CD14-positive monocyte (primary cell): ENCODE results near the gene AQR. TPM values are rescaled to one million over a fixed set of nuclear protein-coding genes. Genes with fewer than 3 reads are reported as not detected.

Source experiments
- DNase-seq, 3 donors: peaks; one replicate each; pipeline ENCODE4 v3.0.0-alpha.2; 2011 to 2022
- H2AFZ ChIP-seq: 2 replicates; pipeline ENCODE4 v1.6.0; 2012; ENCODE audit warnings: mild to moderate bottlenecking, low read depth, low read length, inconsistent platforms; ENCODE audit not compliant: insufficient read depth, poor library complexity, severe bottlenecking
- H3K27ac ChIP-seq, 2 donors: 1 replicate in 1 of 2; 2 replicates in 1 of 2; pipeline ENCODE4 v1.5.1; 2012 to 2013; ENCODE audit warnings: low read length in 2 of 2, control low read depth in 1 of 2, inconsistent platforms in 1 of 2, low read depth in 1 of 2, mild to moderate bottlenecking in 1 of 2
- H3K27me3 ChIP-seq, 2 donors: one replicate each; pipeline versions ENCODE4 v1.6.0 to v1.6.1; 2011 to 2013; ENCODE audit warnings: low read length in 2 of 2; ENCODE audit not compliant: control insufficient read depth in 2 of 2, insufficient read depth in 2 of 2
- H3K36me3 ChIP-seq, 2 donors: replicated peaks in 1 of 2; 1 replicate in 1 of 2; 2 replicates in 1 of 2; pipeline versions ENCODE4 v1.5.1 to v1.6.1; 2012 to 2013; ENCODE audit warnings: low read length in 2 of 2, control low read depth in 1 of 2, inconsistent platforms in 1 of 2, mild to moderate bottlenecking in 1 of 2; ENCODE audit not compliant: insufficient read depth in 2 of 2, control insufficient read depth in 1 of 2
- H3K4me1 ChIP-seq, 2 donors: 1 replicate in 1 of 2; 2 replicates in 1 of 2; pipeline versions ENCODE4 v1.5.1 to v1.6.1; 2012 to 2013; ENCODE audit warnings: low read length in 2 of 2, control low read depth in 1 of 2, inconsistent platforms in 1 of 2, mild to moderate bottlenecking in 1 of 2, moderate library complexity in 1 of 2; ENCODE audit not compliant: insufficient read depth in 2 of 2, control insufficient read depth in 1 of 2
- H3K4me2 ChIP-seq: replicated peaks from 2 replicates; pipeline ENCODE3; 2012; ENCODE audit warnings: low read length, moderate library complexity, mild to moderate bottlenecking; ENCODE audit not compliant: poor library complexity, severe bottlenecking; ENCODE audit errors: extremely low read depth
- H3K4me3 ChIP-seq, 3 experiments: fragments of 200-600 bp in 1 of 3; sonication (generic) in 1 of 3; replicated peaks in 1 of 3; 1 replicate in 2 of 3; 2 replicates in 1 of 3; pipeline ENCODE4 v1.5.1; 2011 to 2013; ENCODE audit warnings: low read length in 3 of 3, mild to moderate bottlenecking in 3 of 3, control low read depth in 2 of 3, low read depth in 2 of 3, inconsistent platforms in 1 of 3, moderate library complexity in 1 of 3
- H3K79me2 ChIP-seq: 2 replicates; pipeline ENCODE4 v1.6.0; 2012; ENCODE audit warnings: mild to moderate bottlenecking, control low read depth, inconsistent platforms, low read length, moderate library complexity; ENCODE audit not compliant: insufficient read depth
- H3K9ac ChIP-seq: 2 replicates; pipeline ENCODE4 v1.6.0; 2017; ENCODE audit warnings: low read length, mild to moderate bottlenecking; ENCODE audit not compliant: insufficient read depth, poor library complexity, severe bottlenecking
- H3K9me3 ChIP-seq, 2 donors: replicated peaks in 1 of 2; 1 replicate in 1 of 2; 2 replicates in 1 of 2; pipeline versions ENCODE4 v1.5.1 to v1.6.1; 2012 to 2013; ENCODE audit warnings: low read length in 2 of 2, control low read depth in 1 of 2; ENCODE audit not compliant: control insufficient read depth in 1 of 2, insufficient read depth in 1 of 2
- H4K20me1 ChIP-seq: 2 replicates; pipeline ENCODE4 v1.6.0; 2012; ENCODE audit warnings: mild to moderate bottlenecking, low read length, control low read depth, moderate library complexity; ENCODE audit not compliant: insufficient read depth
- H3K27ac Mint-ChIP-seq, 7 donors: one replicate each; pipeline ENCODE4 v1.8.0; 2020; ENCODE audit warnings: mild to moderate bottlenecking in 7 of 7, mixed read lengths in 7 of 7, moderate library complexity in 6 of 7, inconsistent platforms in 2 of 7
- H3K27me3 Mint-ChIP-seq, 3 donors: one replicate each; pipeline ENCODE4 v1.8.0; 2021 to 2022; ENCODE audit warnings: low read depth in 3 of 3, mild to moderate bottlenecking in 3 of 3, mixed read lengths in 3 of 3, moderate library complexity in 3 of 3, inconsistent platforms in 1 of 3
- H3K36me3 Mint-ChIP-seq, 2 donors: one replicate each; pipeline ENCODE4 v1.8.0; 2020; ENCODE audit warnings: mixed read lengths in 2 of 2, inconsistent platforms in 1 of 2, mild to moderate bottlenecking in 1 of 2
- H3K4me1 Mint-ChIP-seq: one replicate; pipeline ENCODE4 v1.8.0; 2020; ENCODE audit warnings: mild to moderate bottlenecking, mixed read lengths
- H3K4me3 Mint-ChIP-seq, 2 donors: one replicate each; pipeline ENCODE4 v1.8.0; 2020; ENCODE audit warnings: mild to moderate bottlenecking in 2 of 2, mixed read lengths in 2 of 2, moderate library complexity in 1 of 2
- H3K9me3 Mint-ChIP-seq, 7 donors: one replicate each; pipeline ENCODE4 v1.8.0; 2020 to 2022; ENCODE audit warnings: mixed read lengths in 7 of 7, mild to moderate bottlenecking in 6 of 7, moderate library complexity in 6 of 7, inconsistent platforms in 2 of 7
- CTCF ChIP-seq: fragments of 200-600 bp; IDR thresholded peaks from one replicate; pipeline ENCODE4 v1.8.0; 2022; ENCODE audit warnings: antibody characterized with exemption, mild to moderate bottlenecking
- WGBS: methylation state at CpG from one replicate; pipeline ENCODE4 v1.1.5; 2013; ENCODE audit warnings: missing lambda C conversion rate; ENCODE audit not compliant: insufficient coverage; 5-methylcytosine and 5-hydroxymethylcytosine counted together
- intact Hi-C, 2 donors: fragments of 100-400 bp; cut with micrococcal nuclease; formaldehyde crosslinking; loops; one replicate each; pipeline versions ENCODE4 v1.15.0 to v1.15.1; 2023
- polyA plus RNA-seq, 3 donors: library from polyadenylated mRNA; depleted of rRNA in 1 of 3; unstranded in 2 of 3; stranded (reverse) in 1 of 3; fragments of 300-500 nt in 2 of 3; fragments of >200 nt in 1 of 3; fragmentation: Illumina TruSeq in 2 of 3; gene quantifications; 1 replicate in 2 of 3; 2 replicates in 1 of 3; pipeline ENCODE4 v1.2.3, GENCODE V29; 2012 to 2021

AQR gene
- polyA plus RNA-seq, 3 donors = 8.4 to 26.4 (median 16.8) TPM

GRCh38 chr15:34952481-34952880 is 17.1 kb downstream of the AQR start:
- DNase-seq = no peak
- Histone ChIP-seq H3K4me2 (no peak overlapping the region), H3K36me3 (peaks cover 61 to 80% of the 10 kb centered on the region in 2 donors), H3K79me2 (peaks cover 16% of the 10 kb centered on the region), H3K4me1 (no peaks in the 10 kb centered on the region), H3K4me3 (no peak overlapping the region), H3K9ac (no peak overlapping the region), H3K9me3 (no peaks in the 10 kb centered on the region), H2AFZ (no peak overlapping the region), H4K20me1 (peaks cover 18% of the 10 kb centered on the region), H3K27me3 (no peaks in the 10 kb centered on the region), H3K27ac (no peak overlapping the region)
- Mint-ChIP-seq H3K4me3 (no peak overlapping the region), H3K9me3 (peaks cover 0 to 2% (median 0%) of the 10 kb centered on the region in 7 donors), H3K4me1 (no peaks in the 10 kb centered on the region), H3K27ac (no peak overlapping the region), H3K36me3 (peaks cover 45 to 79% of the 10 kb centered on the region in 2 donors), H3K27me3 (no peaks in the 10 kb centered on the region)
- no peak for TF ChIP-seq CTCF
- intact Hi-C loops = no loop called here

- intact Hi-C loops = no loop called here
- Histone ChIP-seq H3K4me3 (no peak overlapping the region), H3K27ac (no peak overlapping the region), H3K27me3 (no peaks in the 10 kb centered on the region), H3K4me2 (no peak overlapping the region), H4K20me1 (peaks cover 18% of the 10 kb centered on the region), H3K4me1 (no peaks in the 10 kb centered on the region), H3K36me3 (peaks cover 61 to 76% of the 10 kb centered on the region in 2 donors), H3K9me3 (no peaks in the 10 kb centered on the region), H3K9ac (no peak overlapping the region), H2AFZ (no peak overlapping the region), H3K79me2 (peaks cover 13% of the 10 kb centered on the region)
- H3K4me3 Mint-ChIP-seq = no peak overlapping the region
- H3K4me1 Mint-ChIP-seq = no peaks in the 10 kb centered on the region
- H3K36me3 Mint-ChIP-seq = peaks cover 47 to 76% of the 10 kb centered on the region in 2 donors
- TF ChIP-seq CTCF = no peak
- no peaks in the 10 kb centered on the region for H3K27me3 Mint-ChIP-seq
- H3K27ac Mint-ChIP-seq = no peak overlapping the region
- DNase-seq = no peak
- no CpG with 5 or more reads among the region's 1 CpG for WGBS
- H3K9me3 Mint-ChIP-seq = peaks cover 0 to 2% (median 0%) of the 10 kb centered on the region in 7 donors
Measured at GRCh38 chr15:34951993-34952392, 17.5 kb downstream of the AQR start.
